ENCODE results near the gene CCHCR1.

Gene CCHCR1

GRCh38 chr6:31158863-31159855, 1.6 kb upstream of the CCHCR1 start:
- no peaks in the 10 kb centered on the region for H3K9me3 ChIP-seq (ENCODE audit: control insufficient read depth, low read length)
- peaks cover 5% of the 10 kb centered on the region for H3K4me1 ChIP-seq (ENCODE audit: control insufficient read depth, insufficient read depth, low read length, poor library complexity, severe bottlenecking)
- WGBS, 2 experiments (ENCODE audit: insufficient coverage in 2 of 2), result 15 to 17% methylated on average over 30 to 31 of the region's 35 CpGs
- H3K36me3 ChIP-seq (ENCODE audit: control insufficient read depth, insufficient read depth, low read length), result peaks cover 48% of the 10 kb centered on the region
- H3K4me3 ChIP-seq (ENCODE audit: extremely low read depth, insufficient read depth, low read length, poor library complexity, severe bottlenecking), result peak overlapping the region; percentile 74
- no peak overlapping the region for H3K27ac ChIP-seq (ENCODE audit: low read depth, low read length, severe bottlenecking)

GRCh38 chr6:31158140-31158862, 699 bp upstream of the CCHCR1 start, which contains the start of gene TCF19:
TCF19 (plus strand) TSS chr6:31158589; CDS start chr6:31159470, 881 bp downstream.
- Histone ChIP-seq H3K27ac (ENCODE audit: low read depth, low read length, severe bottlenecking) (no peak within 1 kb of the TSS), H3K4me3 (ENCODE audit: extremely low read depth, insufficient read depth, low read length, poor library complexity, severe bottlenecking) (peak within 1 kb of the TSS; percentile 74), H3K36me3 (ENCODE audit: control insufficient read depth, insufficient read depth, low read length) (peaks cover 48% of the 10 kb centered on the region), H3K4me1 (ENCODE audit: control insufficient read depth, insufficient read depth, low read length, poor library complexity, severe bottlenecking) (peaks cover 5% of the 10 kb centered on the region), H3K9me3 (ENCODE audit: control insufficient read depth, low read length) (no peaks in the 10 kb centered on the region)
- WGBS, 2 experiments (ENCODE audit: insufficient coverage in 2 of 2), result 1% methylated on average over 41 to 47 of the region's 65 CpGs

DNA sequence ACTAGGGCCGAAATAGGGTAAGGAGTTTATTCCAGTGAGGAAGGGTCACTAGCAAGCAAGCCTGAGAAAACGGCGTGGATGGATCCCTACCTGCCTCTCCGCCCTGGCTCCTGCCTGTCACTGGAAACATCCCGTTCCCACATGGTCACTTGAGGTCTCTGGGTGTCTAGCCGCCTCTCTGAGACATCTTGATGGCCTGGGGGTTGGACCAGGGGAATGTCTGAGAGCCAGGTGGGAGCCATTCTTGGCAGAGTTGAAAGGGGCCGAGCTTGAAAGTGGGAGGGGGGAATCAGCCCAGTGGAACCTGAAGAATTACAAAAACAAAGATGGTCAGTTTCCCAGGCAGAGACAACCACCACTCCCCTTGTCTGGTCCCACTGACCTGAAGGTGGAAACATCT, 961 bp downstream of the CCHCR1 start:
- H3K27ac ChIP-seq (ENCODE audit: low read depth, low read length, severe bottlenecking), result no peak overlapping the region
- H3K36me3 ChIP-seq (ENCODE audit: control insufficient read depth, insufficient read depth, low read length), result peaks cover 33% of the 10 kb centered on the region
- H3K4me1 ChIP-seq (ENCODE audit: control insufficient read depth, insufficient read depth, low read length, poor library complexity, severe bottlenecking), result peaks cover 5% of the 10 kb centered on the region
- H3K4me3 ChIP-seq (ENCODE audit: extremely low read depth, insufficient read depth, low read length, poor library complexity, severe bottlenecking), result no peak overlapping the region
- no peaks in the 10 kb centered on the region for H3K9me3 ChIP-seq (ENCODE audit: control insufficient read depth, low read length)
- 98 to 100% methylated on average over 3 to 7 of the region's 7 CpGs for WGBS, 2 experiments (ENCODE audit: insufficient coverage in 2 of 2)

DNA sequence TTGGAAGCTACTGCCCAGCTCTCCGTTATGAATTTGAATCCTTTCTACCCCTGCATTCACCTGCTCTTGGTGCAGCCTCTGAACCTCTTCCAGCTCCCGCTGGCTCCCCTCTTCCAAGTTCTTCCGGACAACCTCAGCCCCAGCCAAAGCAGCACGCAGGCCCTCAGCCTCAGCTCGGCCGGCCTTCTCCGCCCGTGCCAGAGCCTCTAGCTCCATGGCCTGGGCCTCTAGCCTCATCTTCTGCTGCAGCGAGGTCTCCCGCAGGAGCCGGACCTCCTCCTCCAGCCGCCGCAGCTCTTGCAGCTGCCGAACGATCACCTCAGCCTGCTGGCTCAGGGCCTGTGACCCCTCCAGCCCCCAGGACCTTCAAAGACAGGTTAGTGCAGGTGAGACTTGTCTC, 3.2 kb downstream of the CCHCR1 start:
- Histone ChIP-seq H3K4me1 (ENCODE audit: control insufficient read depth, insufficient read depth, low read length, poor library complexity, severe bottlenecking) (peaks cover 5% of the 10 kb centered on the region), H3K27ac (ENCODE audit: low read depth, low read length, severe bottlenecking) (no peak overlapping the region), H3K36me3 (ENCODE audit: control insufficient read depth, insufficient read depth, low read length) (peaks cover 42% of the 10 kb centered on the region), H3K9me3 (ENCODE audit: control insufficient read depth, low read length) (no peaks in the 10 kb centered on the region), H3K4me3 (ENCODE audit: extremely low read depth, insufficient read depth, low read length, poor library complexity, severe bottlenecking) (no peak overlapping the region)
- 94 to 95% methylated on average over 15 of the region's 15 CpGs for WGBS, 2 experiments (ENCODE audit: insufficient coverage in 2 of 2)

- no peaks in the 10 kb centered on the region for H3K9me3 ChIP-seq (ENCODE audit: control insufficient read depth, low read length)
- H3K27ac ChIP-seq (ENCODE audit: low read depth, low read length, severe bottlenecking), result no peak overlapping the region
- peaks cover 5% of the 10 kb centered on the region for H3K4me1 ChIP-seq (ENCODE audit: control insufficient read depth, insufficient read depth, low read length, poor library complexity, severe bottlenecking)
- H3K4me3 ChIP-seq (ENCODE audit: extremely low read depth, insufficient read depth, low read length, poor library complexity, severe bottlenecking), result no peak overlapping the region
- WGBS, 2 experiments (ENCODE audit: insufficient coverage in 2 of 2), result 83 to 93% methylated on average over 3 to 7 of the region's 7 CpGs
- H3K36me3 ChIP-seq (ENCODE audit: control insufficient read depth, insufficient read depth, low read length), result peaks cover 48% of the 10 kb centered on the region
These were observed 4.8 kb downstream of the CCHCR1 start for GRCh38 chr6:31152781-31153180.

DNA sequence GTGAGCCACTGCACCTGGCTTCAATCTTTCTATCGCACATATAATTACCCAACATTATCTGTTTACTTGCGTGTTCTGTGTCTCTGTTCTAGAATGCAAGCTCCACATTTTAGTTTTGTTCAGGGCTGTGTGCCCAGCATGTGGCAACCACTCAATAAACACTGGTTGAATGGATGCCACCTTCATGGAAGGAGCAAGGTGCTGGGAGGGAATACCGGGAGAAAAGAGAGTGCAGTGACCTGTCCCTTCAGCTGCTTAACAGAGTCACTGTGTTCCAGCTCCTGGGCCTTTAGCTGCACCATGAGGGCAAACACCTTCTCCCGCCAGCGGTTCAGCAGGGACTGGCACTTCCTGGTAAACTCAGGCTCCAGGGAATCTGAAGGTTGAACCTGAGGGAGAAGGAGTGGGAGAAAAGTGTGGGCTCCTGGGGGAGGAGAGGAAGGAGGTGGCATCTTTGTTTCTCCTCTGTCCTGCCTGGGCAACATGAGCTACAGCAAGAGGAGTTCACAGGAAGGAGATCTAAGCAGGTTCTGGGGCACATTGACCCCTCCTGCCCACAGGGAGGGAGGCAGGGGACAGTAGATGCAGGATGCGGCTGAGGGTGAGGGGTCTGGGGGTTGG, 7.7 kb downstream of the CCHCR1 start:
- H3K4me1 ChIP-seq (ENCODE audit: control insufficient read depth, insufficient read depth, low read length, poor library complexity, severe bottlenecking), result no peaks in the 10 kb centered on the region
- H3K36me3 ChIP-seq (ENCODE audit: control insufficient read depth, insufficient read depth, low read length), result peaks cover 39% of the 10 kb centered on the region
- no peak overlapping the region for H3K27ac ChIP-seq (ENCODE audit: low read depth, low read length, severe bottlenecking)
- H3K9me3 ChIP-seq (ENCODE audit: control insufficient read depth, low read length), result no peaks in the 10 kb centered on the region
- no peak overlapping the region for H3K4me3 ChIP-seq (ENCODE audit: extremely low read depth, insufficient read depth, low read length, poor library complexity, severe bottlenecking)
- WGBS, 2 experiments (ENCODE audit: insufficient coverage in 2 of 2), result 96 to 100% methylated on average over 5 to 6 of the region's 6 CpGs

DNA sequence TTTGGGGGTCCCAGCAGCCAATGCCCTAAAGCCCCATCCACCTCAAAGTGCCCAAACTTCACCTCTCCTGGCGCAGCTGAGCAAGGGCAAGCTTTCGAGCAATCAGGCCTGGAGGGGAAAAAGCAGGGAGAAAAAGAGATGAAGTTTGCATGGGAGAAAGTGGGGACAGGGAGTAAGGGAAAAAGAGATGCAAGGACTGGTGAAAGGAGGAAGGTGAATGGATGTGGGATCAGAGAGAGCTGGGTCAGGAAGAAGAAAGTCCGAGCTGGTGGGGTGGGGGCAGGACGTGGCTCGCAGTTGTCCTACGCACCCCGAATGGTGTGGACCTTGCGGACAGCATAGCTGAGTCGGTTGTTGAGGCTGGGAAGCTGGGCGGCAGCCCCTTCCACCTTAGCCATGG, 12.2 kb downstream of the CCHCR1 start:
- H3K9me3 ChIP-seq (ENCODE audit: control insufficient read depth, low read length), result no peaks in the 10 kb centered on the region
- H3K4me3 ChIP-seq (ENCODE audit: extremely low read depth, insufficient read depth, low read length, poor library complexity, severe bottlenecking), result no peak overlapping the region
- peaks cover 31% of the 10 kb centered on the region for H3K36me3 ChIP-seq (ENCODE audit: control insufficient read depth, insufficient read depth, low read length)
- H3K4me1 ChIP-seq (ENCODE audit: control insufficient read depth, insufficient read depth, low read length, poor library complexity, severe bottlenecking), result peaks cover 19% of the 10 kb centered on the region
- 97 to 98% methylated on average over 9 to 10 of the region's 10 CpGs for WGBS, 2 experiments (ENCODE audit: insufficient coverage in 2 of 2)
- H3K27ac ChIP-seq (ENCODE audit: low read depth, low read length, severe bottlenecking), result no peak overlapping the region

GRCh38 chr6:31144970-31145340, 12.6 kb downstream of the CCHCR1 start:
- Histone ChIP-seq H3K4me1 (ENCODE audit: control insufficient read depth, insufficient read depth, low read length, poor library complexity, severe bottlenecking) (peaks cover 20% of the 10 kb centered on the region), H3K9me3 (ENCODE audit: control insufficient read depth, low read length) (no peaks in the 10 kb centered on the region), H3K4me3 (ENCODE audit: extremely low read depth, insufficient read depth, low read length, poor library complexity, severe bottlenecking) (no peak overlapping the region), H3K36me3 (ENCODE audit: control insufficient read depth, insufficient read depth, low read length) (peaks cover 27% of the 10 kb centered on the region), H3K27ac (ENCODE audit: low read depth, low read length, severe bottlenecking) (no peak overlapping the region)
- WGBS, 2 experiments (ENCODE audit: insufficient coverage in 2 of 2), result 91 to 100% methylated on average over 2 to 11 of the region's 11 CpGs

DNA sequence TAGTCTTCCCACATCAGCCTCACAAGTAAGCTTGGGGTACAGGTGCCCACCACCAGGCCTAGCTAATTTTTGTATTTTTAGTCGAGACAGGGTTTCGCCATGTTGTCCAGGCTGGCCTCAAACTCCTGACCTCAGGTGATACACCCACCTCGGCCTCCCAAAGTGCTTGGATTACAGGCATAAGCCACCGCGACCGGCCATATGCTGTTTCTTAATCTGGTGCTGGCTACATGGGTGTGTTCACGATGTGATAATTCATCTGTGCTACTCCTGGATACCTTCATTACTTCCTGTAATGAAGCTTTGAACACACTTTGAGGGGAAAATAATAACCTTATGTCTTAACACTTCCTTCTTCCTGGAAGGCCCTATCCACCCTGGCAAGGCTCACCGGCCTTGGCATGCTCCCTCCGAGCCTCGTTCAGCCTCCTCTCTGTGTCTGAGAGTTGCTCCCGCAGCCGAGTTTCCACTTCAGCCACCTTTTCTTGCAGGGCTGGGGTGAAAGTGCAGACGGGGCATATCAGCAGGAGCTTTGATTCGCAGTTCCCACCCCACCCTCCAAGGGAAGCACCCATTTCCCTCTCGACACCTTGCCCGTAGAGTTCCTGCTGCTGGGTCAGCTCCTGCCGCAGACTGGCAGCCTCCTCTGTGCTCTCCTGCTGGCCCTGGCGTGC, 13.2 kb downstream of the CCHCR1 start:
- Histone ChIP-seq H3K36me3 (ENCODE audit: control insufficient read depth, insufficient read depth, low read length) (peaks cover 21% of the 10 kb centered on the region), H3K4me1 (ENCODE audit: control insufficient read depth, insufficient read depth, low read length, poor library complexity, severe bottlenecking) (peaks cover 23% of the 10 kb centered on the region), H3K27ac (ENCODE audit: low read depth, low read length, severe bottlenecking) (no peak overlapping the region), H3K9me3 (ENCODE audit: control insufficient read depth, low read length) (no peaks in the 10 kb centered on the region), H3K4me3 (ENCODE audit: extremely low read depth, insufficient read depth, low read length, poor library complexity, severe bottlenecking) (no peak overlapping the region)
- WGBS, 2 experiments (ENCODE audit: insufficient coverage in 2 of 2), result 93 to 96% methylated on average over 16 to 18 of the region's 18 CpGs

- no peaks in the 10 kb centered on the region for H3K9me3 ChIP-seq (ENCODE audit: control insufficient read depth, low read length)
- H3K36me3 ChIP-seq (ENCODE audit: control insufficient read depth, insufficient read depth, low read length), result peaks cover 18% of the 10 kb centered on the region
- no peak overlapping the region for H3K4me3 ChIP-seq (ENCODE audit: extremely low read depth, insufficient read depth, low read length, poor library complexity, severe bottlenecking)
- peaks cover 23% of the 10 kb centered on the region for H3K4me1 ChIP-seq (ENCODE audit: control insufficient read depth, insufficient read depth, low read length, poor library complexity, severe bottlenecking)
- peak overlapping the region; percentile 51 for H3K27ac ChIP-seq (ENCODE audit: low read depth, low read length, severe bottlenecking)
- WGBS, 2 experiments (ENCODE audit: insufficient coverage in 2 of 2), result 21 to 23% methylated on average over 8 to 9 of the region's 11 CpGs
These were observed 14.5 kb downstream of the CCHCR1 start for GRCh38 chr6:31143148-31143547.

Measured in mesodermal cell (in vitro differentiated cells).